SJSA1 (cell line): ENCODE measurements around the gene ALK. TPM values are rescaled to one million over a fixed set of nuclear protein-coding genes. Genes with fewer than 3 reads are reported as not detected.

Experiments used
- DNase-seq, 2 experiments: peaks; one replicate each; pipeline ENCODE4 v3.0.0-alpha.2; 2015 to 2020; ENCODE audit warnings: low spot score in 2 of 2, low read depth in 1 of 2
- H3K27ac ChIP-seq: fragments of 250-450 bp; sonication (Bioruptor Pico); 2 replicates; pipeline ENCODE4 v1.5.1; 2020; ENCODE audit warnings: mild to moderate bottlenecking, moderate library complexity
- H3K27me3 ChIP-seq: fragments of 250-450 bp; sonication (Bioruptor Pico); replicated peaks from 2 replicates; pipeline ENCODE4 v1.5.1; 2020; ENCODE audit warnings: mild to moderate bottlenecking, moderate library complexity
- H3K36me3 ChIP-seq: fragments of 250-450 bp; sonication (Bioruptor Pico); 2 replicates; pipeline ENCODE4 v1.5.1; 2020; ENCODE audit warnings: mild to moderate bottlenecking
- H3K4me1 ChIP-seq: fragments of 250-450 bp; sonication (Bioruptor Pico); replicated peaks from 2 replicates; pipeline ENCODE4 v1.6.1; 2021; ENCODE audit warnings: mild to moderate bottlenecking
- H3K4me3 ChIP-seq: fragments of 250-450 bp; sonication (Bioruptor Pico); 2 replicates; pipeline ENCODE4 v1.5.1; 2020; ENCODE audit warnings: mild to moderate bottlenecking
- H3K9me3 ChIP-seq: fragments of 250-450 bp; sonication (Bioruptor Pico); replicated peaks from 2 replicates; pipeline ENCODE4 v1.5.1; 2020; ENCODE audit warnings: mild to moderate bottlenecking
- total RNA-seq: library from RNA; depleted of rRNA; stranded (reverse); fragments of >200 nt; shearing (Covaris generic); gene quantifications from 2 replicates; pipeline ENCODE4 v1.2.3, GENCODE V29; 2014

Gene ALK
- total RNA-seq, 1 experiment from 2014 or later: not detected

DNA sequence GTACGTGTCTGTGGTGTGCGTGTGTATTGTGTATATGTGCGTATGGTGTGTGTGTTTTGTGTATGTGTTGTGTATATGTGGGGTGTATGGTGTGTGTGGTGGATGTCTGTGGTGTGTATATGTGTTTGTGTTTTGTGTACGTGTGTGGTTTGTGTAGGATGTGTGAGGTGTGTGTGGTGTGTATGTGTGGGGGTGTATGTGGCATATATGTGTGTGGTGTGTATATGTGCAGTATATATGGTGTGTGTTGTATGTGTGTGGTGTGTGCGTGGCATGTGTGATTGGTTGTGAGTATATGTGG is 704.8 kb downstream of the ALK start:
- Histone ChIP-seq H3K9me3 (no peaks in the 10 kb centered on the region), H3K27me3 (no peaks in the 10 kb centered on the region), H3K4me1 (no peaks in the 10 kb centered on the region), H3K27ac (no peak overlapping the region), H3K36me3 (no peaks in the 10 kb centered on the region), H3K4me3 (no peak overlapping the region)
- no peak for DNase-seq

DNA sequence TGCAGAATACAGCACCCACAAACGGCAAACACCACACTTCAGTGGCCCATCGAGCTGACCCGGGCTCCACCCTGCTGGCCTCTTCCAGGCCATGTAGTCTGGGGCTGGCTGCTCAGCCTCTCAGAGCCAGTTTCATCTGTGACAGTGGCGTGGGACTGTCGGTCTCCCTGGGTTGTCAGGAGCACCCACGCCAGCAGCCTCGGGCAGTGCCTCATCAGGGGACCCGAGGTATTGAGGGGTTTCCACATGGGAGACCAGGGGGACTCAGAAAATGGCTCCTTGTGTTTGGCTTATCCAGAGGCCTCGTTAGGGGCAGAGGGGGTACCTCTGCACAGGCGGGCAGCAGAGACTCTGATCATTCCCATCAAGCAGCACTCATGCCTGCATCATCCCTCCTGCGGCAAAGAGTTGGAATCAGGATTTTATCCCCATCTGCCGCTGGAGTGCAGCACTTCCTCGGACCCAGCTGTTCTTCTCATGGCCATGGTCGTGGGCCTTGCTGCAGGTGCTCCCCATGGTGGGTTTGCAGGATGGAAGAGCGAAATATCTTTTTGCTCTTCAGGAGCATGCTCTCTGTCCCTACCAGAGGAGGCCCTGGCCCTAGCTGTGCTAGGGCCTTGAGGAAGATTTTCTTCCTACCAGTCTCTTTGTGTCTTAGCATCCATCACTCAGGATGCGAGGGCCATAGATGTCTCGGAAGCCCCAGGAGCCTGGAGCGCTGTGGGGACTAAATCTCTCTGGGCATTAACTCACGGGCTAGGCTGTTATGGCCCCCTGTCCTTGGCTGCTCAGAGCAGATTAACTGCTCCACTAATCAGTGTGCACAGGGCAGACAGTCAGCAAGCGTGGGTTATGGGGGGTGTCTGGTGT is 705.4 kb downstream of the ALK start:
- Histone ChIP-seq H3K9me3 (no peaks in the 10 kb centered on the region), H3K4me3 (no peak overlapping the region), H3K27ac (no peak overlapping the region), H3K4me1 (no peaks in the 10 kb centered on the region), H3K36me3 (no peaks in the 10 kb centered on the region), H3K27me3 (no peaks in the 10 kb centered on the region)
- peak in 1 of 2 experiments; percentile 28 for DNase-seq

DNA sequence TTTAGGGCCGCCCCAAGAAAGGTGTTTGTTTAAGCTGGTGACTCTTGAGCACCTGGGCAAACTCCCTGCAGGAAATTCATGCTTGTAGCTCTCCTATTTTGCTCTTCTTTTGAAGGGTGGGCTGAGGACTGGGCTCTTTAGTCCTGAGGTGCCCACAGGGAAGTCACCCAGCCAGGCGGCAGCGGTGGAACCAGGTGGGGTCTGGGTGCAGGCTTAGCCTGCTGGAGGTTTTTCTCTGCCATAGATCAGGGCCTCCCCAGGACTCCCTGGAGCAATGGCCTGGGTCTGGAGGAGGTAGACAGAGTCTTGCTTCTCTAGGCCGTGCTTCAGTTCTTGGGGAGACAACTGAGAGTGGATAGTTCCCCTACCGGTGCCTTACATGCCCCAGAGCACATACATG is 706.3 kb downstream of the ALK start:
- H3K4me3 ChIP-seq: no peak overlapping the region
- no peaks in the 10 kb centered on the region for H3K9me3 ChIP-seq
- H3K27me3 ChIP-seq: no peaks in the 10 kb centered on the region
- H3K36me3 ChIP-seq: no peaks in the 10 kb centered on the region
- H3K4me1 ChIP-seq: no peaks in the 10 kb centered on the region
- H3K27ac ChIP-seq: no peak overlapping the region
- peak in 1 of 2 experiments; percentile 12 for DNase-seq

DNA sequence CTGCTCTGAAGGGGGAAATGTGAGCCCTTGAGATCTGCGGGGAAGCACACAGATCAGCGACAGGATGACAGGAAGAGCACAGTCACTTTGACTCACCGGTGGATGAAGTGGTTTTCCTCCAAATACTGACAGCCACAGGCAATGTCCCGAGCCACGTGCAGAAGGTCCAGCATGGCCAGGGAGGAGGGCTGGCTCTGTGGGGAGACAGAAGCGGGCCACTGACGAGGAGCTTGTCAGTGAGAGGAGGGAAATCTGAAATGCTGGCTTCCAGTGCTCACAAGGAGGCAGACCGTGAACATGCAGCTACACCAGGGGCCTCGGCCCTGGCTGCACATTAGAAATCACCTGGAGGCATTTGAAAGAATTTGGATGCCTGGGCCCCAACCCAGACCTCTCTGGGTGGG is 707.5 kb downstream of the ALK start:
- Histone ChIP-seq H3K4me1 (no peaks in the 10 kb centered on the region), H3K27me3 (no peaks in the 10 kb centered on the region), H3K27ac (no peak overlapping the region), H3K4me3 (no peak overlapping the region), H3K9me3 (no peaks in the 10 kb centered on the region), H3K36me3 (no peaks in the 10 kb centered on the region)
- no peak for DNase-seq

DNA sequence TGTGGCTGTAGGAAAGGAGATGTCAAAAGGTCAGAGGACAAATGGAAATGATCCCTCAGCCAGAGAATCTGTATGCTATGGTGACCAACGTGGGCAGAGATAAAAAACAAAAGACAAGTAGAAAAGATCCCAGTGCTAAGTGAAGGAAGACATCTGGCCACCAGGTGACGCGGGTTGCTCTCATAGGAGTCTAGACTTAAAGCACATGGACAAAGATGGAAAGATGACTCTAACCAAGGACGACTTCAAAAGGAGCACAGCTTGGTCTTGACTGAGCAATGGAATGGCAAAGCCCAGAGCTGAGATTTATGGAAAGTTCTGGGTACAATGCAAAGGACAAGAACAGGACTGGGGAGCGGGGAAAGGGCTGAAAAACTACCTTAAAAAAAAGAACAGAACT is 709.4 kb downstream of the ALK start:
- Histone ChIP-seq H3K4me3 (no peak overlapping the region), H3K27ac (no peak overlapping the region), H3K36me3 (no peaks in the 10 kb centered on the region), H3K4me1 (peaks cover 9% of the 10 kb centered on the region), H3K27me3 (no peaks in the 10 kb centered on the region), H3K9me3 (no peaks in the 10 kb centered on the region)
- DNase-seq: no peak

DNA sequence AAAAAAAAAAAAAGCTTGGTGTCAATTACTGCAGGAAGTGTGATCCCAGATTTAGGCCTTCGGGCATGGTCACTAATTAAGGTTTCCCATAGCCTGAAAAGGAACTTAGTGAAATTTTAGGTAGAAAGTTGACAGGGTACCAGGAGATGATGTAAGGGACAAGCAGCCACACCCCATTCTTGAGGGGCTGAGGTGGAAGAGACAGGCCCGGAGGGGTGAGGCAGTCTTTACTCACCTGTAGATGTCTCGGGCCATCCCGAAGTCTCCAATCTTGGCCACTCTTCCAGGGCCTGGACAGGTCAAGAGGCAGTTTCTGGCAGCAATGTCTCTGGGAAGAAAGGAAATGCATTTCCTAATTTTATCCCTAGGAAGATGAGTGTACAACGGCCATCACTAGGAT is 711.8 kb downstream of the ALK start:
- H3K36me3 ChIP-seq: no peaks in the 10 kb centered on the region
- no peaks in the 10 kb centered on the region for H3K9me3 ChIP-seq
- H3K4me3 ChIP-seq: no peak overlapping the region
- DNase-seq: no peak
- H3K27me3 ChIP-seq: no peaks in the 10 kb centered on the region
- no peak overlapping the region for H3K27ac ChIP-seq
- H3K4me1 ChIP-seq: peaks cover 13% of the 10 kb centered on the region

DNA sequence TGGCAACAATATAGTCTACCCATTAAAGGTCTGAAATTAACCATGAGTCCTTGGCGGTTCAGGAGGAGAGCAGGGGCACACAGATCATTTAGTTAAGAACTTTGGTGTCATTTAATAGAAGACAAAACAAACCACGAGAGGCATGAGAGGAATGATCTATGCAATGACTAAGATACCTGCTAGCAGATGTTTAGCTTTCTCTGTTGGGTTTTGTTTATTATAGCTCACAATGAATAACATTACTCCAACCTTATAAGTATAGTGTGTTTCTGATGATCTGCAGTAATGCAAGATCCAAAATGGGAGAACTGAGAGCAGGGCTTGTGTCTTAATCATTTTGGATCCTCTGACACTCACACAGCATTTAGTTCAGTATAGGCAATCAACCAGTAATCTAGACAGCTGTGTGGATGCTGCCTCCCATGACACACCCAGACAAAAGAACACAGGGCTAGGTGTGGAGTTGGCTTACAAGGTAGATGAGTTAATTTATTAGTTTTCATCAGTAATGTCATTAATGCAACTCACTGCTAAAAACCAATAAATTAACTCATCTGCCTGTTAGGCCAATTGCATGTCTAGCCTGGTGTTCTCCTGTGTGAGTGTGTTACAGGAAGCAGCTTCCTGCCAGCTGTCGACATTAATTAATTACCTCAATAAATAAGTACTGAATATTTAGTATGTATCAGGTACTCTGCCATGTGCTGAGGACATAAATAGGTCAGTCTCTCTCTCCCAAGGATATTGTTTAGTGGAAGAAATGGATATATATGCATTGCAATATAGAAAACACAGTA is 713.8 kb downstream of the ALK start:
- H3K27me3 ChIP-seq: no peaks in the 10 kb centered on the region
- H3K27ac ChIP-seq: no peak overlapping the region
- peak in 1 of 2 experiments; percentile 42 for DNase-seq
- H3K36me3 ChIP-seq: no peaks in the 10 kb centered on the region
- H3K9me3 ChIP-seq: no peaks in the 10 kb centered on the region
- peaks cover 13% of the 10 kb centered on the region for H3K4me1 ChIP-seq
- H3K4me3 ChIP-seq: no peak overlapping the region

DNA sequence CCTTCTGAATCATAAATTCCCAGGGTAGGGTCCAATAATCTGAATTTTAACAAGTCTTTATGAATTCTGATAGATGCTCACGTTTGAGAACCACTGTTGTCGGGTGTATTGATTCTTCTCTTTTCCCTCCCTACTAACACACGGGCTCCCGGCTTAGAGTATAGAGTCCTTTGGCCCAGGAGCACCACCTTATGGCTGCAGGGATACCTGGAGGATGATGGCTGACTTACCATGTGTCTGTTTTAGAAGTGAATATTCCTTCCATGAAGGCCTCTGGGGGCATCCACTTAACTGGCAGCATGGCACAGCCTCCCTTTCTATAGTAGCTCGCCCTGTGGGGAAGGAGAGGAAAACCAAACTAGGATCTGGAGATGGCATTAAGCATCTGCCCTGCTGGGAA is 714.4 kb downstream of the ALK start:
- no peak overlapping the region for H3K27ac ChIP-seq
- no peaks in the 10 kb centered on the region for H3K36me3 ChIP-seq
- H3K27me3 ChIP-seq: no peaks in the 10 kb centered on the region
- peaks cover 13% of the 10 kb centered on the region for H3K4me1 ChIP-seq
- DNase-seq: no peak
- no peaks in the 10 kb centered on the region for H3K9me3 ChIP-seq
- H3K4me3 ChIP-seq: no peak overlapping the region

DNA sequence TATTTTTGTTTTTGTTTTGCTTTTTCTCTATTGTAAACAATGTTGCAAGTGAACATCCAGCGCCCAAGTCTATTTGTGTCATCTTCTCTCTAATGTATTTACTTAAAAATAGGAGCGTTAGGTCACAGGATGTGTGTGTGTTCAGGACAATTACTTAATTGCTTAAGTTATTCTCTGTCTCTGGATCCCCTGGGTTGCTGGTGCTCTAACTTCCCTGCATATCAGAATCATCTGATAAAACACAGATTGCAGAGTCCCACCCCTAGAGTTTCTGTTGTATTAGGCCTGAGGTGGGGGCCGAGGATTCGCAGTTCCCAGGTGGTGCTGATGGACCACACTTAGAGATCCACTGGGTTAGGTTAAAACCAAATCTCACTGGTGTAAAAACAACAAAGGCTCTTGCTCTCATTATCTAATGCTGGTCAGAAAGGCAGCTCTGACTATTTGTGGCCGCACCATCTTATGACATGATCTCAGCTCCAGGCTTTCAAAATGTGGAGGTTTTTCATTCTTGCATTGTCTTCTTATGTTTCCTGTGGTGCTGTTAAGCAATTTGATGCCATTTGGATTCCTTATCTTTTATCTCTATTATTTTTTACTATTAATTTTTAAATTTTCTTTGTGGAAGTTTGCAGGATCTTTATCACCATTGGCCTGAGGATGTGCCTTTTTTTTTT is 718.4 kb downstream of the ALK start:
- Histone ChIP-seq H3K4me3 (no peak overlapping the region), H3K27ac (no peak overlapping the region), H3K27me3 (no peaks in the 10 kb centered on the region), H3K9me3 (no peaks in the 10 kb centered on the region), H3K4me1 (peaks cover 13% of the 10 kb centered on the region), H3K36me3 (no peaks in the 10 kb centered on the region)
- no peak for DNase-seq

DNA sequence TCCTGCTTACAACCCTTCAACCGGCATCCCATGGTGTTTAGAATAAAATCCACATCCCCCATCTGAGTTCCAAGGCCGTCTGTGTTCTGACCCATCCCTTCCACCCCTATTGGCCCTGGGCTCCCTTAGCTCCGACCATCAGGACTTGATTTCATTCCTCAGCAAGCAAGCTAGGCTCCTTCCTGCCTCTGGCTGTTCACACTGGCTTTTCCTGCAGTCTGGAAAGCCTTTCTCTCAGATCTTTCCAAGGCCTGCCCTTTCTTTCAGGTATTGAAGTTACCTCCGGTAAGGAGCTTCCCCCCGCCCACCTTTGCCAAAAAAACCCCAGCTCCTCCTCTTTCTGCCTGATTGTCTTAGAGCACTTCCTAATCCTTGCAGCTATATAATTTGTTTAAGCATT is 719.4 kb downstream of the ALK start:
- Histone ChIP-seq H3K4me3 (no peak overlapping the region), H3K9me3 (no peaks in the 10 kb centered on the region), H3K27me3 (no peaks in the 10 kb centered on the region), H3K36me3 (no peaks in the 10 kb centered on the region), H3K4me1 (peaks cover 4% of the 10 kb centered on the region), H3K27ac (no peak overlapping the region)
- no peak for DNase-seq

DNA sequence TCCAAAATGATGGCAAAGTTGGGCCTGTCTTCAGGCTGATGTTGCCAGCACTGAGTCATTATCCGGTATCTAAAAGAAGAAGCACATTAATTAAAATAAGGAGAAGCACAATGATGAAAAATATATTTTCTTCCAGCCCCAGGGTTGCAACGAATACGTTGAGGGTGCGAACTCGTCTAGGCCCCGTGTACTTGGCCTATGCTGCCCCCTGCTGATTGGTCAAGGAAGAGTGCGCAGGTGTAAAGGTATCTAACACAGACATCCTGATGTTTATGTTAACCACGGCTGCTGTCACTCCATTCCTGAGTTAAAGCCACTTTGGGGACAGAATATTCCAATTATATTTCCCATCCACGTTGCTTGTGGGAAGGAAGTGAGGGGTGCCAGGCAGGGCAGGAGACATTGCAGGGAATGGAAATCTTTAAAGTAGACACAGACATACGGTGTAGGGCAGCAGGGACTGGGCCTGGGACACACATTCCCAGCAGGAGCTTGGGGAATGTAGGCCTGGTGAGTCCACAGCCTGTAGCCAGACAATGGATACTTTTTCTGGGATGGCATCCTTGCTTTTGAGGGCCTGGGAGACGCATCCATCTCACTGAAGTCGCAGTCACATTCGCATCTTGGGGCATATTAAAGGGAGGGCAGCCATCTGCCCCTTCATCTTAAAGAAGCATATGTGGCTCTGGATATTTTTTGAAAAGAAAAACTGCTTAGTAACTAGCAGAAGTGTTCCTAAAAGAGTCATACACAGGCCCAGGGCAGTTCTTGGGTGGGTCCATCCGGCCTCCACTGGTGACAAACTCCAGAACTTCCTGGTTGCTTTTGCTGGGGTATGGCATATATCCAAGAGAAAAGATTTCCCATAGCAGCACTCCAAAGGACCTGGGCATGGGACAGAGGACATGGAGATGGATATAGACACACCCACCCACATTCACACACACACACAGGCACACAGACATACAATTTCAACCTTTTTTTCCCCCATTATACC is 724.3 kb downstream of the ALK start:
- H3K27ac ChIP-seq: no peak overlapping the region
- DNase-seq: peak; percentile 30 to 67

DNA sequence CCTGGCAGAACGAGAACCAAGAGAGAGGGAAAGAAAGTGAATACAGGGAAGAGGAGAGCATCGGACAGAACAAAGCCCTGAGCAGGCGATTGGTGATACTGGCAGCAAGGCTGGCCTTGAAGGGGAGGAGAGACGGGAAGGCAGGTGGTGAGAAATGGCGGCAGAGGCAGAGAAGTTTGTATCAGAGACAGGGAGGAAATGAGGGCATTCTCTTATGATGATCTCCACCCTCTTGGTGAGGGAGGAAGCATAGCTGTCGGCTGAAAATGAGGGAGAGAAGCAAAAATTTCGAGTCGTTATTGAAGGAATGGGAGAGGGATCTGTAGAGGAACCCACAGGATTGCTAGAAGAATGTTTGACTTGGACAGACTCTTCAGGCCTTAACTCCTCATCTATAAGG is 725.6 kb downstream of the ALK start:
- Histone ChIP-seq H3K4me1 (peaks cover 14% of the 10 kb centered on the region), H3K9me3 (no peaks in the 10 kb centered on the region), H3K27ac (no peak overlapping the region), H3K27me3 (no peaks in the 10 kb centered on the region), H3K36me3 (no peaks in the 10 kb centered on the region), H3K4me3 (no peak overlapping the region)
- no peak for DNase-seq

More for the DNA sequence above, 724.3 kb downstream of the ALK start:
- H3K27me3 ChIP-seq: no peaks in the 10 kb centered on the region
- no peaks in the 10 kb centered on the region for H3K36me3 ChIP-seq
- H3K4me3 ChIP-seq: no peak overlapping the region
- H3K9me3 ChIP-seq: no peaks in the 10 kb centered on the region
- peaks cover 11% of the 10 kb centered on the region for H3K4me1 ChIP-seq

DNA sequence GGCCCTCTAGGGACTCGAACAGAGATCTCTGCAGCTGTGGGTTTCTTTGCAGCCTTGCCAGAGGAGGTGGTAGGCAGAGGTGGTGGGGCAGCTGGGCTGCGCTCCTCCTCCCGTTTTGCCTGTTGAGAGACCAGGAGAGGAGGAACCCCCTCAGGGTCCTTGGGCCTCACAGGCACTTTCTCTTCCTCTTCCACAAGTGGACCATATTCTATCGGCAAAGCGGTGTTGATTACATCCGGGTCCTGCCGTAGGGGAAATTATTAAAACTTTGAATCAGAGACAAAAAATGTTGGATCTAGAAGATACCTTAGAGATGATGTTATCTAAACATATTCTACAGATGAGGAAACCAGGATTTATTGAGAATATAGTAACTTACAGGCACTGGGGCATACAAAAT is 727.7 kb downstream of the ALK start:
- no peaks in the 10 kb centered on the region for H3K9me3 ChIP-seq
- no peaks in the 10 kb centered on the region for H3K36me3 ChIP-seq
- no peak for DNase-seq
- H3K4me1 ChIP-seq: peaks cover 14% of the 10 kb centered on the region
- no peaks in the 10 kb centered on the region for H3K27me3 ChIP-seq
- no peak overlapping the region for H3K27ac ChIP-seq
- no peak overlapping the region for H3K4me3 ChIP-seq
